HepG2 (cell line): ENCODE data around the gene ABHD6. TPM values are rescaled to one million over a fixed set of nuclear protein-coding genes. Genes with fewer than 3 reads are reported as not detected.

Experiments used
- ATAC-seq: fragments of 200-7000 bp; cut with Tn5 transposase; 3 replicates; pipeline ENCODE4 v1.9.1; 2020; ENCODE audit warnings: mild to moderate bottlenecking, moderate library complexity
- BruUV-seq: library from RNA; stranded (reverse); fragments of 400-500 nt; replicated peaks from 2 replicates; lab custom pipeline; 2021; lab: Mats Ljungman, UMichigan
- CTCF ChIA-PET: fragments of 300-600 bp; formaldehyde crosslinking; extraction: SDS; loops from one replicate; lab custom pipeline; 2021; ENCODE audit warnings: low total read pairs, inconsistent platforms, low intra/inter-chr PET ratio; lab: Yijun Ruan, JAX
- POLR2A ChIA-PET: fragments of 350-600 bp; sonication (Branson Sonifier 250); formaldehyde crosslinking; loops from one replicate; lab custom pipeline; 2020; ENCODE audit warnings: antibody characterized with exemption, inconsistent platforms; lab: Yijun Ruan, JAX
- DNase-seq: peaks from one replicate; pipeline ENCODE4 v3.0.0-alpha.2; 2015; ENCODE audit warnings: low spot score
- FAIRE-seq: peaks from 3 replicates; lab custom pipeline; 2011; peaks lifted over from hg19 to GRCh38; lab: Jason Lieb, UNC
- H2AFZ ChIP-seq: one replicate; pipeline ENCODE4 v1.6.1; 2011; ENCODE audit warnings: low read length, inconsistent platforms
- H3K27ac ChIP-seq: fragments of 300-600 bp; 3 replicates; pipeline ENCODE4 v1.8.0; 2011; ENCODE audit warnings: mixed run types, mild to moderate bottlenecking, mixed read lengths, low read length, inconsistent platforms; ENCODE audit not compliant: insufficient read depth; ENCODE audit errors: extremely low read length
- H3K27me3 ChIP-seq, 2 experiments: fragments of 200-600 bp in 1 of 2; 2 replicates in 1 of 2; 3 replicates in 1 of 2; pipeline versions ENCODE4 v1.6.0 to v1.8.0; 2011; ENCODE audit warnings: low read length in 2 of 2, mild to moderate bottlenecking in 2 of 2, moderate library complexity in 2 of 2, inconsistent platforms in 1 of 2; ENCODE audit not compliant: insufficient read depth in 2 of 2, control insufficient read depth in 1 of 2
- H3K36me3 ChIP-seq, 2 experiments: fragments of 200-600 bp in 1 of 2; replicated peaks in 1 of 2; 2 replicates in 1 of 2; 3 replicates in 1 of 2; pipeline versions ENCODE4 v1.5.1 to v1.8.0; 2011; ENCODE audit warnings: low read length in 2 of 2, inconsistent platforms in 1 of 2; ENCODE audit not compliant: insufficient read depth in 2 of 2, control insufficient read depth in 1 of 2
- H3K4me1 ChIP-seq: 2 replicates; pipeline ENCODE4 v1.5.1; 2012; ENCODE audit warnings: low read length, inconsistent platforms; ENCODE audit not compliant: insufficient read depth
- H3K4me2 ChIP-seq: 2 replicates; pipeline ENCODE4 v1.6.0; 2011; ENCODE audit warnings: low read depth, low read length, inconsistent platforms
- H3K4me3 ChIP-seq, 3 experiments: fragments of 200-600 bp in 1 of 3; sonication (generic), shearing (Covaris generic) in 1 of 3; replicated peaks in 1 of 3; 2 replicates each; pipeline ENCODE4 v1.5.1; 2011 to 2016; ENCODE audit warnings: low read length in 3 of 3, inconsistent platforms in 2 of 3, low read depth in 2 of 3, mild to moderate bottlenecking in 2 of 3, control low read depth in 1 of 3, mixed read lengths in 1 of 3; ENCODE audit not compliant: insufficient read depth in 1 of 3
- H3K79me2 ChIP-seq: one replicate; pipeline ENCODE4 v1.6.1; 2011; ENCODE audit warnings: low read length, inconsistent platforms; ENCODE audit not compliant: insufficient read depth
- H3K9ac ChIP-seq: 2 replicates; pipeline ENCODE4 v1.6.0; 2011; ENCODE audit warnings: mild to moderate bottlenecking, low read depth, low read length, inconsistent platforms; ENCODE audit not compliant: insufficient read depth
- H3K9me3 ChIP-seq: 2 replicates; pipeline ENCODE4 v1.5.1; 2012; ENCODE audit warnings: mild to moderate bottlenecking, low read length
- H4K20me1 ChIP-seq: 2 replicates; pipeline ENCODE4 v1.6.0; 2011; ENCODE audit warnings: inconsistent platforms, mild to moderate bottlenecking, low read length, moderate library complexity; ENCODE audit not compliant: insufficient read depth
- KLF13 ChIP-seq: sonication (generic); formaldehyde crosslinking; IDR thresholded peaks from 2 replicates; pipeline ENCODE4 v1.4.0; 2020; ENCODE audit warnings: mild to moderate bottlenecking, missing genetic modification reagents
- MXI1 ChIP-seq: IDR thresholded peaks from 3 replicates; pipeline ENCODE4 v1.6.1; 2012; ENCODE audit warnings: low read depth, low read length, inconsistent platforms, borderline replicate concordance
- NFKBIZ ChIP-seq: IDR thresholded peaks from 2 replicates; pipeline ENCODE4 v1.6.1; 2018; ENCODE audit warnings: missing genetic modification reagents, missing compliant biosample characterization
- PHF21A ChIP-seq: sonication (generic); formaldehyde crosslinking; IDR thresholded peaks from 2 replicates; pipeline ENCODE4 v1.5.0; 2020; ENCODE audit warnings: mild to moderate bottlenecking, missing genetic modification reagents
- POLR2AphosphoS2 ChIP-seq: IDR thresholded peaks from 2 replicates; pipeline ENCODE4 v1.6.1; 2011; ENCODE audit warnings: low read depth, low read length, improper control_type of control experiment
- SAFB2 ChIP-seq: sonication (generic); formaldehyde crosslinking; IDR thresholded peaks from 2 replicates; pipeline ENCODE4 v1.5.1; 2020; ENCODE audit warnings: missing genetic modification reagents, low read depth, mild to moderate bottlenecking, borderline replicate concordance
- SETDB1 ChIP-seq: sonication (generic); formaldehyde crosslinking; IDR thresholded peaks from 2 replicates; pipeline ENCODE4 v1.5.1; 2020; ENCODE audit warnings: missing genetic modification reagents, mild to moderate bottlenecking, borderline replicate concordance
- SMYD3 ChIP-seq: sonication (generic); formaldehyde crosslinking; IDR thresholded peaks from 2 replicates; pipeline ENCODE4 v1.8.1; 2023; ENCODE audit warnings: mild to moderate bottlenecking, missing genetic modification reagents
- ZBTB38 ChIP-seq: sonication (generic); formaldehyde crosslinking; IDR thresholded peaks from 2 replicates; pipeline ENCODE4 v1.5.1; 2020; ENCODE audit warnings: mild to moderate bottlenecking, missing genetic modification reagents
- ZNF33A ChIP-seq: sonication (generic); formaldehyde crosslinking; IDR thresholded peaks from 2 replicates; pipeline ENCODE4 v1.5.1; 2020; ENCODE audit warnings: missing genetic modification reagents, mild to moderate bottlenecking, moderate library complexity, borderline replicate concordance
- ZNF570 ChIP-seq: sonication (generic); formaldehyde crosslinking; IDR thresholded peaks from 2 replicates; pipeline ENCODE4 v1.4.0; 2020; ENCODE audit warnings: mild to moderate bottlenecking, missing genetic modification reagents, borderline replicate concordance
- ZNF703 ChIP-seq: sonication (generic); formaldehyde crosslinking; IDR thresholded peaks from 2 replicates; pipeline ENCODE4 v1.5.1; 2020; ENCODE audit warnings: missing genetic modification reagents, mild to moderate bottlenecking, moderate library complexity, borderline replicate concordance
- WGBS: methylation state at CpG from one replicate; pipeline ENCODE4 v1.1.6; 2017; ENCODE audit warnings: low lambda C conversion rate; 5-methylcytosine and 5-hydroxymethylcytosine counted together
- in situ Hi-C: cut with HindIII; loops from 2 replicates; pipeline ENCODE4 v1.10.0; 2017; ENCODE audit warnings: low pct_unique_long_range_greater_than_20kb; ENCODE audit not compliant: extremely low pct_ligation_motif_present
- intact Hi-C: fragments of 100-400 bp; cut with micrococcal nuclease; formaldehyde crosslinking; loops from one replicate; pipeline ENCODE4 v1.10.0; 2022; ENCODE audit not compliant: unreplicated experiment
- polyA plus RNA-seq, 8 experiments: library from polyadenylated mRNA; depleted of rRNA in 3 of 8; stranded (reverse) in 7 of 8; unstranded in 1 of 8; fragments of >200 nt; fragmentation: Illumina TruSeq in 4 of 8; extraction: Trizol in 4 of 8; gene quantifications; 2 replicates each; pipeline versions ENCODE4 v1.2.1 to v1.2.3, GENCODE V29; 2011 to 2016; ENCODE audit warnings: low read depth in 4 of 8, missing spikeins in 1 of 8, mixed read lengths in 1 of 8; ENCODE audit not compliant: insufficient read depth in 1 of 8
- total RNA-seq, 5 experiments: library from RNA; depleted of rRNA; stranded (reverse); fragments of >200 nt; fragmentation: Illumina TruSeq; extraction: Trizol; gene quantifications; 2 replicates each; pipeline ENCODE4 v1.2.3, GENCODE V29; 2016; ENCODE audit warnings: low read depth in 1 of 5
- TF ChIP-seq, protein P1 (sequence below): sonication (generic); formaldehyde crosslinking; IDR thresholded peaks from 2 replicates; pipeline ENCODE4 v1.8.0; 2023; ENCODE audit warnings: mild to moderate bottlenecking, missing genetic modification reagents
- TF ChIP-seq, protein P2 (sequence below): sonication (generic); formaldehyde crosslinking; IDR thresholded peaks from 2 replicates; pipeline ENCODE4 v1.4.0; 2020; ENCODE audit warnings: mild to moderate bottlenecking, missing genetic modification reagents

Gene ABHD6
- total and polyA plus RNA-seq, 2 of the 13 experiments (the other 11 are each of a cell fraction or from before 2014, with no cell fraction given): 9.0 to 17.2 TPM

DNA sequence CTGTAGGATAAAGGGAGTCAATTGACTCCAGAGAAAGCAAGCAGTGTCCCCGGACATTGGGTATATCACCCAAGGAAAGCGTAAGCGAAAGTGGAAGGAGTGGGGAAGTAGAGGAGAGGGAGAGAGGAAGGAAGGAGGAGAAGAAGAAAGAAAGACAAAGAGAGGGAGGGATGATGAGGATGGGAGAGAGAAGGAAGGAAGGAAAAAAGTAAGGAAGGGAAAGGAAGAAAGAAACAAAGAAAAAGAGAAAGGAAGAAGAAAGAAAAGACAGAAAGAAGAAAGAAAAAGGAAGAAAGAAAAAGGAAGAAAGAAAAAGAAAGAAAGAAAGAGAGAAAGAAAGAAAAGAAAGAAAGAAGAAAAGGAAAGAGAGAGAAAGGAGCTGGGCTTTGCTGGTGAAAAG, 27.7 kb upstream of the ABHD6 start:
- no peaks in the 10 kb centered on the region for H4K20me1 ChIP-seq
- in situ Hi-C loops: no loop called here

DNA sequence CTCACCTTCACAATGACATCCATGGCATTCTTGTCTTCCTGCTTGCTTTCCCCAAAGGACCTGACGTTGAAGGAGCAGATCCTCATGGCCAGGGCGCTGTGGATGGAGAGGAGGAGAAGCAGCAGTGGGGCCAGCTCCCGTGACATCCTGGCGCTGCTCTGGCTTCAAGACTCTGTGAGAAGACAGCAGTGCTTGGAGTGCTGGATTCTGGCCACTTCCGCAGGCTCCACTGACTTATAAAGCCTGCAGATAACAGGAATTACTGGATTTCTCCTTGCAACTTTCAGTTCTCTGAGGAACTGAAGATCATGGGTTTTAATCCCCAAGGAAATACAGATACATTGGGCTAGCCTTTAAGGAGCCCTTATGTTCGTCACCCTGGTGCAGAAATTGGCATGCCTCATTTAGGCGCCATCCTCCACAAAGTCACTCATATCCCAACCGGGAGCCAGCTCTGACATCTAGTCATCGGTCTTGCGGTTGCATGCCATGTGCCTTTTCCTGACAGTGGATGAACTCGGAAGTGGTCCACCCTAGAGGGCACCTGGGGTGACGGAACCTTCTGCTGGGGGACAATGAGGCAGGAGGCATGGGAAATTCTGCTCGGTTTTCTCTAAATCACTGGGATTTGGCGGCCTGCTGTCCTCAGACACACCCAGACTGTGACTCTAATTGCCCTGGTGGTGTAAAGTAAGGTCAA, 26.7 kb upstream of the ABHD6 start, which contains the start of gene DNASE1L3:
DNASE1L3 (minus strand) TSS at position 212 of the 700 bp plus-strand sequence; CDS start at position 146, 66 bp downstream.
- H3K4me2 ChIP-seq: no peak within 1 kb of the TSS
- no peaks in the 10 kb centered on the region for H3K9me3 ChIP-seq
- intact Hi-C loops (no loop called here), in situ Hi-C loops (no loop called here)
- DNase-seq (no peak), FAIRE-seq (no peak), ATAC-seq (no peak)
- peaks cover 76% of the 10 kb centered on the region for H3K4me1 ChIP-seq
- no peaks in the 10 kb centered on the region for H3K79me2 ChIP-seq
- 65% methylated on average over 14 of the region's 14 CpGs for WGBS
- POLR2A ChIA-PET: no interaction called here
- H3K9ac ChIP-seq: no peak within 1 kb of the TSS
- H4K20me1 ChIP-seq: no peaks in the 10 kb centered on the region
- BruUV-seq: no TSS peak
- no peaks in the 10 kb centered on the region for H3K27me3 ChIP-seq
- no peaks in the 10 kb centered on the region for H3K36me3 ChIP-seq
- H2AFZ ChIP-seq: no peak within 1 kb of the TSS
- CTCF ChIA-PET: no interaction called here
- H3K4me3 ChIP-seq: no peak within 1 kb of the TSS
- H3K27ac ChIP-seq: no peak within 1 kb of the TSS
- TF ChIP-seq SAFB2 (no peak), PHF21A (CRISPR knock-in tag) (no peak), NFKBIZ (CRISPR knock-in tag) (no peak), ZNF33A (no peak), POLR2AphosphoS2 (no peak), KLF13 (CRISPR knock-in tag) (no peak), MXI1 (no peak), ZBTB38 (no peak), SMYD3 (CRISPR knock-in tag) (no peak), ZNF570 (CRISPR knock-in tag) (no peak), ZNF703 (CRISPR knock-in tag) (no peak)
- TF ChIP-seq, protein P1, sequence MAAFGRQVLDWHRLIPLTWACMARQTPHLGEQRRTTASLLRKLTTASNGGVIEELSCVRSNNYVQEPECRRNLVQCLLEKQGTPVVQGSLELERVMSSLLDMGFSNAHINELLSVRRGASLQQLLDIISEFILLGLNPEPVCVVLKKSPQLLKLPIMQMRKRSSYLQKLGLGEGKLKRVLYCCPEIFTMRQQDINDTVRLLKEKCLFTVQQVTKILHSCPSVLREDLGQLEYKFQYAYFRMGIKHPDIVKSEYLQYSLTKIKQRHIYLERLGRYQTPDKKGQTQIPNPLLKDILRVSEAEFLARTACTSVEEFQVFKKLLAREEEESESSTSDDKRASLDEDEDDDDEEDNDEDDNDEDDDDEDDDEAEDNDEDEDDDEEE: no peak

More for the DNA sequence above, 27.7 kb upstream of the ABHD6 start:
- intact Hi-C loops: no loop called here
- no peak overlapping the region for H3K27ac ChIP-seq
- H3K79me2 ChIP-seq: no peaks in the 10 kb centered on the region
- FAIRE-seq (no peak), DNase-seq (no peak), ATAC-seq (no peak)
- ChIA-PET CTCF (no interaction called here), POLR2A (no interaction called here)
- no peak overlapping the region for H2AFZ ChIP-seq
- WGBS: 76% methylated on average over 3 of the region's 3 CpGs
- peaks cover 80% of the 10 kb centered on the region for H3K4me1 ChIP-seq
- H3K27me3 ChIP-seq: no peaks in the 10 kb centered on the region
- no peak overlapping the region for H3K4me2 ChIP-seq
- no peaks in the 10 kb centered on the region for H3K9me3 ChIP-seq
- TF ChIP-seq, protein P2, sequence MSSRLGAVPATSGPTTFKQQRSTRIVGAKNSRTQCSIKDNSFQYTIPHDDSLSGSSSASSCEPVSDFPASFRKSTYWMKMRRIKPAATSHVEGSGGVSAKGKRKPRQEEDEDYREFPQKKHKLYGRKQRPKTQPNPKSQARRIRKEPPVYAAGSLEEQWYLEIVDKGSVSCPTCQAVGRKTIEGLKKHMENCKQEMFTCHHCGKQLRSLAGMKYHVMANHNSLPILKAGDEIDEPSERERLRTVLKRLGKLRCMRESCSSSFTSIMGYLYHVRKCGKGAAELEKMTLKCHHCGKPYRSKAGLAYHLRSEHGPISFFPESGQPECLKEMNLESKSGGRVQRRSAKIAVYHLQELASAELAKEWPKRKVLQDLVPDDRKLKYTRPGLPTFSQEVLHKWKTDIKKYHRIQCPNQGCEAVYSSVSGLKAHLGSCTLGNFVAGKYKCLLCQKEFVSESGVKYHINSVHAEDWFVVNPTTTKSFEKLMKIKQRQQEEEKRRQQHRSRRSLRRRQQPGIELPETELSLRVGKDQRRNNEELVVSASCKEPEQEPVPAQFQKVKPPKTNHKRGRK (CRISPR knock-in tag): peak; percentile 84
- no peak for TF ChIP-seq SETDB1 (CRISPR knock-in tag)
- H3K9ac ChIP-seq: no peak overlapping the region
- BruUV-seq: no TSS peak
- H3K4me3 ChIP-seq: no peak overlapping the region
- no peaks in the 10 kb centered on the region for H3K36me3 ChIP-seq
